ENCODE results near the gene CACNA1I. TPM values are rescaled to one million over a fixed set of nuclear protein-coding genes. Genes with fewer than 3 reads are reported as not detected.

Gene CACNA1I
- polyA plus RNA-seq, 1 of the 3 experiments (the other 2 are of a cell fraction): not detected

DNA sequence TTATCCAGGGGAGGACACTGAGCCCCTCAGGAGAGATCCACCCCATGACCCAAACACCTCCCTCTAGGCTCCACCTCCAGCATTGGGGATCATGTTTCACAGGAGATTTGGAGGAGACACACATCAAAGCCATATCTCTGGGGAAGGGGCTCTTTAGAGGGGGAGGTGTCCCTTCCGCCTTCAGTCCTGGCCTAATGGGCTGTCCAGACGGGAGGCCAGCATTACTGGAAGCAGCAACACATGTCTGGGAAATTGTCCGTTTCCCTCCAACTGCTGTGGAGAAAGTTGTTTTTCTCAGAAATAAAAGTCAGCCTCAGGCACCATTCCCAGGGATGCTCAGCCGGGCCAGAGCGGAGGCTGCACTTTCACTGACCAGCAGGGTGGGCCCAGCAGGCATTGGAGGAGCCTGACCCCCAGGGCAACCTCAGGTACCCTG, 9.5 kb downstream of the CACNA1I start:
- POLR2A ChIA-PET: no interaction called here

DNA sequence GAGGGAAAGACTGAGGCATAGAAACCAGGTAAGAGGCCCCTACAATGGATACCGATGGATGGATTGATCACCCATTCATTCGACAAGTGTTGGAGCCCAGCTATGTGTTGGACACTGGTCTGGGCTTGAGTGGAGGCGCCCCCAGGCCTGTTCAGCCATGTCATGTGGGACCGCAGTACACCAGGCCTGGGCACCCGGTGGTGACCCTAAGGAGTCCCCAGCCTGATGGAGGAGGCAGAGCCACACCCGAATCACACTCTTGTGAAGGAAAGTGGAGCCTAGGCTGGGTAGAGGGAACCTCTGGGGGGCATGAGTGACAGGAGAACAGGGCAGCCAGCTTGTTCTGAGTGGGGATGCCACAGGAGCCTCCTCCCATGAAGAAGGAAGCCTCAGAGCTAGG, 10.2 kb downstream of the CACNA1I start:
- H2AFZ ChIP-seq (ENCODE audit: low read depth): no peak overlapping the region
- H3K4me2 ChIP-seq: no peak overlapping the region
- H3F3A ChIP-seq (replicated peaks; ENCODE audit: insufficient read depth): no peaks in the 10 kb centered on the region
- H3K9ac ChIP-seq: no peak overlapping the region
- H3K4me3 ChIP-seq (ENCODE audit: low read depth in 2 of 2, low read length in 1 of 2): no peak overlapping the region
- no peak overlapping the region for H3K27ac ChIP-seq (ENCODE audit: low read depth in 2 of 2, low read length in 1 of 2)
- no peaks in the 10 kb centered on the region; a peak in 1 of 4 replicates for H3K4me1 ChIP-seq (ENCODE audit: control insufficient read depth in 1 of 2, insufficient read depth in 2 of 2, low read depth in 1 of 2, low read length in 1 of 2)
- ChIA-PET CTCF (no interaction called here), POLR2A (no interaction called here)
- no peaks in the 10 kb centered on the region for H3K27me3 ChIP-seq (ENCODE audit: insufficient read depth)
- H3K9me2 ChIP-seq: no peaks in the 10 kb centered on the region
- DNase-seq: no peak
- 100% methylated on average over 1 of the region's 6 CpGs for WGBS (ENCODE audit: low lambda C conversion rate)
- H3K79me2 ChIP-seq (ENCODE audit: insufficient read depth): no peaks in the 10 kb centered on the region
- H4K20me1 ChIP-seq (ENCODE audit: insufficient read depth): no peaks in the 10 kb centered on the region
- H3K9me3 ChIP-seq: no peaks in the 10 kb centered on the region
- no peaks in the 10 kb centered on the region for H3K36me3 ChIP-seq (replicated peaks in 1 of 2; ENCODE audit: control insufficient read depth in 1 of 2, insufficient read depth in 2 of 2, low read length in 1 of 2)
- TF ChIP-seq, protein P1, sequence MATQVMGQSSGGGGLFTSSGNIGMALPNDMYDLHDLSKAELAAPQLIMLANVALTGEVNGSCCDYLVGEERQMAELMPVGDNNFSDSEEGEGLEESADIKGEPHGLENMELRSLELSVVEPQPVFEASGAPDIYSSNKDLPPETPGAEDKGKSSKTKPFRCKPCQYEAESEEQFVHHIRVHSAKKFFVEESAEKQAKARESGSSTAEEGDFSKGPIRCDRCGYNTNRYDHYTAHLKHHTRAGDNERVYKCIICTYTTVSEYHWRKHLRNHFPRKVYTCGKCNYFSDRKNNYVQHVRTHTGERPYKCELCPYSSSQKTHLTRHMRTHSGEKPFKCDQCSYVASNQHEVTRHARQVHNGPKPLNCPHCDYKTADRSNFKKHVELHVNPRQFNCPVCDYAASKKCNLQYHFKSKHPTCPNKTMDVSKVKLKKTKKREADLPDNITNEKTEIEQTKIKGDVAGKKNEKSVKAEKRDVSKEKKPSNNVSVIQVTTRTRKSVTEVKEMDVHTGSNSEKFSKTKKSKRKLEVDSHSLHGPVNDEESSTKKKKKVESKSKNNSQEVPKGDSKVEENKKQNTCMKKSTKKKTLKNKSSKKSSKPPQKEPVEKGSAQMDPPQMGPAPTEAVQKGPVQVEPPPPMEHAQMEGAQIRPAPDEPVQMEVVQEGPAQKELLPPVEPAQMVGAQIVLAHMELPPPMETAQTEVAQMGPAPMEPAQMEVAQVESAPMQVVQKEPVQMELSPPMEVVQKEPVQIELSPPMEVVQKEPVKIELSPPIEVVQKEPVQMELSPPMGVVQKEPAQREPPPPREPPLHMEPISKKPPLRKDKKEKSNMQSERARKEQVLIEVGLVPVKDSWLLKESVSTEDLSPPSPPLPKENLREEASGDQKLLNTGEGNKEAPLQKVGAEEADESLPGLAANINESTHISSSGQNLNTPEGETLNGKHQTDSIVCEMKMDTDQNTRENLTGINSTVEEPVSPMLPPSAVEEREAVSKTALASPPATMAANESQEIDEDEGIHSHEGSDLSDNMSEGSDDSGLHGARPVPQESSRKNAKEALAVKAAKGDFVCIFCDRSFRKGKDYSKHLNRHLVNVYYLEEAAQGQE (IDR thresholded peaks at IDR 0.05; ENCODE audit: low read depth, low read length): no peak
- no peak for TF ChIP-seq FOSL2 (IDR thresholded peaks at IDR 0.05; ENCODE audit: borderline replicate concordance, low read depth)
- TF ChIP-seq NRF1 (IDR thresholded peaks at IDR 0.05; ENCODE audit: low read depth, low read length): no peak
- TF ChIP-seq, protein P2, sequence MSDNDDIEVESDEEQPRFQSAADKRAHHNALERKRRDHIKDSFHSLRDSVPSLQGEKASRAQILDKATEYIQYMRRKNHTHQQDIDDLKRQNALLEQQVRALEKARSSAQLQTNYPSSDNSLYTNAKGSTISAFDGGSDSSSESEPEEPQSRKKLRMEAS (IDR thresholded peaks at IDR 0.05; ENCODE audit: low read depth): no peak
- TF ChIP-seq YY1 (IDR thresholded peaks at IDR 0.05; ENCODE audit: low read depth): no peak
- no peak for TF ChIP-seq TCF12 (IDR thresholded peaks at IDR 0.05)
- TF ChIP-seq, protein P3, sequence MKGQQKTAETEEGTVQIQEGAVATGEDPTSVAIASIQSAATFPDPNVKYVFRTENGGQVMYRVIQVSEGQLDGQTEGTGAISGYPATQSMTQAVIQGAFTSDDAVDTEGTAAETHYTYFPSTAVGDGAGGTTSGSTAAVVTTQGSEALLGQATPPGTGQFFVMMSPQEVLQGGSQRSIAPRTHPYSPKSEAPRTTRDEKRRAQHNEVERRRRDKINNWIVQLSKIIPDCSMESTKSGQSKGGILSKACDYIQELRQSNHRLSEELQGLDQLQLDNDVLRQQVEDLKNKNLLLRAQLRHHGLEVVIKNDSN (IDR thresholded peaks at IDR 0.05; ENCODE audit: borderline replicate concordance, low read depth): no peak
- no peak for TF ChIP-seq MXI1 (IDR thresholded peaks at IDR 0.05; ENCODE audit: low read depth, low read length)
- TF ChIP-seq, protein P4, sequence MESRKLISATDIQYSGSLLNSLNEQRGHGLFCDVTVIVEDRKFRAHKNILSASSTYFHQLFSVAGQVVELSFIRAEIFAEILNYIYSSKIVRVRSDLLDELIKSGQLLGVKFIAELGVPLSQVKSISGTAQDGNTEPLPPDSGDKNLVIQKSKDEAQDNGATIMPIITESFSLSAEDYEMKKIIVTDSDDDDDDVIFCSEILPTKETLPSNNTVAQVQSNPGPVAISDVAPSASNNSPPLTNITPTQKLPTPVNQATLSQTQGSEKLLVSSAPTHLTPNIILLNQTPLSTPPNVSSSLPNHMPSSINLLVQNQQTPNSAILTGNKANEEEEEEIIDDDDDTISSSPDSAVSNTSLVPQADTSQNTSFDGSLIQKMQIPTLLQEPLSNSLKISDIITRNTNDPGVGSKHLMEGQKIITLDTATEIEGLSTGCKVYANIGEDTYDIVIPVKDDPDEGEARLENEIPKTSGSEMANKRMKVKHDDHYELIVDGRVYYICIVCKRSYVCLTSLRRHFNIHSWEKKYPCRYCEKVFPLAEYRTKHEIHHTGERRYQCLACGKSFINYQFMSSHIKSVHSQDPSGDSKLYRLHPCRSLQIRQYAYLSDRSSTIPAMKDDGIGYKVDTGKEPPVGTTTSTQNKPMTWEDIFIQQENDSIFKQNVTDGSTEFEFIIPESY (IDR thresholded peaks at IDR 0.05; ENCODE audit: borderline replicate concordance, low read depth): no peak

More for the DNA sequence above, 9.5 kb downstream of the CACNA1I start:
- H3K4me1 ChIP-seq (ENCODE audit: control insufficient read depth in 1 of 2, insufficient read depth in 2 of 2, low read depth in 1 of 2, low read length in 1 of 2): peaks cover 0 to 2% of the 10 kb centered on the region in 2 experiments; a peak in 1 of 4 replicates
- no peaks in the 10 kb centered on the region for H3K9me2 ChIP-seq
- WGBS (ENCODE audit: low lambda C conversion rate): no CpG with 5 or more reads among the region's 5 CpGs
- no peak overlapping the region for H3K4me2 ChIP-seq
- H3K27ac ChIP-seq (ENCODE audit: low read depth in 2 of 2, low read length in 1 of 2): no peak overlapping the region
- no peak overlapping the region for H3K9ac ChIP-seq
- no peaks in the 10 kb centered on the region for H3K27me3 ChIP-seq (ENCODE audit: insufficient read depth)
- no peaks in the 10 kb centered on the region for H3F3A ChIP-seq (replicated peaks; ENCODE audit: insufficient read depth)
- H2AFZ ChIP-seq (ENCODE audit: low read depth): no peak overlapping the region
- no peaks in the 10 kb centered on the region for H3K36me3 ChIP-seq (replicated peaks in 1 of 2; ENCODE audit: control insufficient read depth in 1 of 2, insufficient read depth in 2 of 2, low read length in 1 of 2)
- CTCF ChIA-PET: no interaction called here
- DNase-seq: no peak
- no peaks in the 10 kb centered on the region for H3K9me3 ChIP-seq
- no peak overlapping the region for H3K4me3 ChIP-seq (ENCODE audit: low read depth in 2 of 2, low read length in 1 of 2)
- no peak for TF ChIP-seq CHD2 (IDR thresholded peaks at IDR 0.05; ENCODE audit: low read length, partially characterized antibody)
- TF ChIP-seq TEAD4 (IDR thresholded peaks at IDR 0.05; ENCODE audit: borderline replicate concordance, insufficient read depth): no peak
- no peak for TF ChIP-seq RXRA (IDR thresholded peaks at IDR 0.05; ENCODE audit: borderline replicate concordance, low read depth)
- TF ChIP-seq, protein P5, sequence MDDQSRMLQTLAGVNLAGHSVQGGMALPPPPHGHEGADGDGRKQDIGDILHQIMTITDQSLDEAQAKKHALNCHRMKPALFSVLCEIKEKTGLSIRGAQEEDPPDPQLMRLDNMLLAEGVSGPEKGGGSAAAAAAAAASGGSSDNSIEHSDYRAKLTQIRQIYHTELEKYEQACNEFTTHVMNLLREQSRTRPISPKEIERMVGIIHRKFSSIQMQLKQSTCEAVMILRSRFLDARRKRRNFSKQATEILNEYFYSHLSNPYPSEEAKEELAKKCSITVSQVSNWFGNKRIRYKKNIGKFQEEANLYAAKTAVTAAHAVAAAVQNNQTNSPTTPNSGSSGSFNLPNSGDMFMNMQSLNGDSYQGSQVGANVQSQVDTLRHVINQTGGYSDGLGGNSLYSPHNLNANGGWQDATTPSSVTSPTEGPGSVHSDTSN (IDR thresholded peaks at IDR 0.05): no peak
- TF ChIP-seq RAD21 (IDR thresholded peaks at IDR 0.05; ENCODE audit: low read length): no peak
- TF ChIP-seq POLR2AphosphoS5 (IDR thresholded peaks at IDR 0.05; ENCODE audit: low read depth, low read length): no peak
- TF ChIP-seq, protein P1 (IDR thresholded peaks at IDR 0.05; ENCODE audit: low read depth, low read length): no peak
- no peak for TF ChIP-seq SIN3A (IDR thresholded peaks at IDR 0.05; ENCODE audit: borderline replicate concordance, low read depth, low read length)
- H3K79me2 ChIP-seq (ENCODE audit: insufficient read depth): no peaks in the 10 kb centered on the region
- no peaks in the 10 kb centered on the region for H4K20me1 ChIP-seq (ENCODE audit: insufficient read depth)

All from SK-N-SH (cell line).